Upper lobe of right lung (tissue), 1 donor: ENCODE data around the gene NMNAT3. TPM values are rescaled to one million over a fixed set of nuclear protein-coding genes. Genes with fewer than 3 reads are reported as not detected.
A peak's percentile ranks its signal among the peaks of the same experiment; 100 is the strongest.

ENCODE experiments used
- ATAC-seq: fragments of 200-7000 bp; cut with Tn5 transposase; one replicate; pipeline ENCODE4 v1.9.1; 2020; ENCODE audit warnings: mild to moderate bottlenecking, moderate library complexity
- DNase-seq: peaks from one replicate; pipeline ENCODE4 v3.0.0-alpha.2; 2020
- H3K27ac ChIP-seq: fragments of 200-600 bp; one replicate; pipeline ENCODE4 v1.8.0; 2022
- H3K27me3 ChIP-seq: fragments of 200-600 bp; one replicate; pipeline ENCODE4 v1.8.0; 2022; ENCODE audit warnings: mild to moderate bottlenecking
- H3K36me3 ChIP-seq: fragments of 200-600 bp; one replicate; pipeline ENCODE4 v1.8.0; 2022
- H3K4me1 ChIP-seq: fragments of 200-600 bp; one replicate; pipeline ENCODE4 v1.8.0; 2022
- H3K4me3 ChIP-seq: fragments of 200-600 bp; one replicate; pipeline ENCODE4 v1.8.0; 2022; ENCODE audit warnings: mild to moderate bottlenecking
- H3K9me3 ChIP-seq: fragments of 200-600 bp; one replicate; pipeline ENCODE4 v1.8.0; 2022
- CTCF ChIP-seq: fragments of 200-600 bp; IDR thresholded peaks from one replicate; pipeline ENCODE4 v1.8.0; 2022; ENCODE audit warnings: antibody characterized with exemption
- intact Hi-C: fragments of 100-400 bp; cut with DNase I; formaldehyde crosslinking; loops from one replicate; pipeline ENCODE4 v1.11.0; 2022
- total RNA-seq: library from RNA; stranded (reverse); fragmentation: NEBNext Ultra II Directional; extraction: Animal tissue kit (Norgen Biotek cat#: 25700); gene quantifications from one replicate; pipeline ENCODE4 v1.2.1, GENCODE V29; 2021
- donor health status: DM: no; HTN: yes; CAD: no; lungs with severe emphysema.

Gene NMNAT3
- total RNA-seq, 1 donor from 2014 or later, result 4.6 TPM

- ATAC-seq (no peak), DNase-seq (no peak)
- Histone ChIP-seq H3K27ac (no peak overlapping the region), H3K4me3 (no peak overlapping the region), H3K27me3 (no peaks in the 10 kb centered on the region), H3K9me3 (no peaks in the 10 kb centered on the region), H3K4me1 (no peaks in the 10 kb centered on the region), H3K36me3 (no peaks in the 10 kb centered on the region)
- TF ChIP-seq CTCF, result no peak
- intact Hi-C loops, result no loop called here
These were observed 156.0 kb downstream of the NMNAT3 start for GRCh38 chr3:139521816-139522215.

GRCh38 chr3:139521144-139521543 is 156.6 kb downstream of the NMNAT3 start:
- Histone ChIP-seq H3K9me3 (no peaks in the 10 kb centered on the region), H3K4me1 (no peaks in the 10 kb centered on the region), H3K27me3 (no peaks in the 10 kb centered on the region), H3K27ac (no peak overlapping the region), H3K4me3 (no peak overlapping the region), H3K36me3 (no peaks in the 10 kb centered on the region)
- TF ChIP-seq CTCF, result no peak
- ATAC-seq, result no peak
- intact Hi-C loops, result no loop called here
- DNase-seq, result no peak

- no peaks in the 10 kb centered on the region for H3K36me3 ChIP-seq
- peak; percentile 74 for ATAC-seq
- intact Hi-C loops, result no loop called here
- no peaks in the 10 kb centered on the region for H3K4me1 ChIP-seq
- H3K27ac ChIP-seq, result no peak overlapping the region
- no peaks in the 10 kb centered on the region for H3K27me3 ChIP-seq
- peak; percentile 30 for TF ChIP-seq CTCF
- H3K9me3 ChIP-seq, result no peaks in the 10 kb centered on the region
- DNase-seq, result no peak
- H3K4me3 ChIP-seq, result no peak overlapping the region
These were observed 157.6 kb downstream of the NMNAT3 start for GRCh38 chr3:139519998-139520737.

GRCh38 chr3:139518926-139519842 is 158.6 kb downstream of the NMNAT3 start:
- intact Hi-C loops, result no loop called here
- Histone ChIP-seq H3K27me3 (no peaks in the 10 kb centered on the region), H3K9me3 (no peaks in the 10 kb centered on the region), H3K4me3 (no peak overlapping the region), H3K4me1 (no peaks in the 10 kb centered on the region), H3K27ac (no peak overlapping the region), H3K36me3 (no peaks in the 10 kb centered on the region)
- TF ChIP-seq CTCF, result no peak
- DNase-seq (no peak), ATAC-seq (no peak)

GRCh38 chr3:139518306-139518705 is 159.5 kb downstream of the NMNAT3 start:
- no peak overlapping the region for H3K27ac ChIP-seq
- ATAC-seq, result no peak
- no peak for DNase-seq
- TF ChIP-seq CTCF, result no peak
- no peak overlapping the region for H3K4me3 ChIP-seq
- intact Hi-C loops, result no loop called here
- H3K36me3 ChIP-seq, result no peaks in the 10 kb centered on the region
- no peaks in the 10 kb centered on the region for H3K27me3 ChIP-seq
- H3K4me1 ChIP-seq, result no peaks in the 10 kb centered on the region
- H3K9me3 ChIP-seq, result no peaks in the 10 kb centered on the region
